Nephron (organoid): ENCODE measurements around the gene PMP22.

Experiments used
- H3K27ac Mint-ChIP-seq, 3 experiments: 2 replicates each; pipeline ENCODE4 v1.8.0; 2020; ENCODE audit warnings: mixed read lengths in 3 of 3, mild to moderate bottlenecking in 2 of 3, moderate library complexity in 1 of 3
- H3K27me3 Mint-ChIP-seq: 2 replicates; pipeline ENCODE4 v1.8.0; 2021; ENCODE audit warnings: low read depth, mild to moderate bottlenecking, moderate library complexity, mixed read lengths
- H3K36me3 Mint-ChIP-seq: 2 replicates; pipeline ENCODE4 v1.8.0; 2020; ENCODE audit warnings: low read depth, mixed read lengths
- H3K4me1 Mint-ChIP-seq: 2 replicates; pipeline ENCODE4 v1.8.0; 2020; ENCODE audit warnings: mixed read lengths
- H3K4me3 Mint-ChIP-seq, 3 experiments: 2 replicates each; pipeline ENCODE4 v1.8.0; 2020; ENCODE audit warnings: mild to moderate bottlenecking in 3 of 3, mixed read lengths in 3 of 3, moderate library complexity in 2 of 3
- H3K9me3 Mint-ChIP-seq: 2 replicates; pipeline ENCODE4 v1.8.0; 2020; ENCODE audit warnings: mixed read lengths
- CTCF ChIP-seq, 3 experiments: fragments of 200-600 bp; sonication (generic); IDR thresholded peaks; one replicate each; pipeline ENCODE4 v1.5.0; 2021; ENCODE audit warnings: antibody characterized with exemption in 3 of 3; ENCODE audit not compliant: unreplicated experiment in 3 of 3

PMP22 gene

GRCh38 chr17:15257258-15257788 lies 7.8 kb downstream of the PMP22 start:
- H3K27ac Mint-ChIP-seq: peak overlapping the region in 1 of 3 experiments; percentile 10
- H3K4me3 Mint-ChIP-seq: peak overlapping the region; percentile 40 to 44 (median 42)
- peaks cover 3% of the 10 kb centered on the region for H3K36me3 Mint-ChIP-seq
- peaks cover 45% of the 10 kb centered on the region for H3K4me1 Mint-ChIP-seq
- H3K27me3 Mint-ChIP-seq: peaks cover 31% of the 10 kb centered on the region
- peaks cover 2% of the 10 kb centered on the region for H3K9me3 Mint-ChIP-seq
- peak; percentile 87 to 91 (median 88) for TF ChIP-seq CTCF (IDR thresholded peaks at IDR 0.05; ENCODE audit: unreplicated experiment in 3 of 3)

DNA sequence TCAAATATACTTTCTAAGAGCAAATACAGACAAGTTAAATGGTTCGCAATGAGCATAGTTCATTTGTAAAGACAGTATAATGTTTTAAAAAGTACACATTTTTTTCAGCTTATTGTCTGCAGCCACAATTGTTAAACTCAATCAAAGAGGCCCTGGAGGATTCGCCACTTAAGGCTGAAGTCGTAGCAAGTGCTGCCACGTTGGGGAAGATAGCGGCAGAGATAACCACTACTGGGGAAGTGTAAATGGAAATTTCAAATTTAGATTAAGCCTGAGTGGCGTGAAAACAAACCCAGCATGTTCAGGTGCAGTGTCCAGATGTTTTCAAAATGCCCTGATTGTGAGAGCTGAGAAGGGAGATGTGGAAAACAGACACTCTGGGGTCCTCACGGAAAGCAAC lies 8.4 kb downstream of the PMP22 start:
- no peak for TF ChIP-seq CTCF (IDR thresholded peaks at IDR 0.05; ENCODE audit: unreplicated experiment in 3 of 3)
- H3K27ac Mint-ChIP-seq: no peak overlapping the region
- peaks cover 2% of the 10 kb centered on the region for H3K9me3 Mint-ChIP-seq
- peaks cover 41% of the 10 kb centered on the region for H3K4me1 Mint-ChIP-seq
- H3K27me3 Mint-ChIP-seq: peaks cover 25% of the 10 kb centered on the region
- H3K4me3 Mint-ChIP-seq: peak overlapping the region in 1 of 3 experiments; percentile 44
- peaks cover 3% of the 10 kb centered on the region for H3K36me3 Mint-ChIP-seq

DNA sequence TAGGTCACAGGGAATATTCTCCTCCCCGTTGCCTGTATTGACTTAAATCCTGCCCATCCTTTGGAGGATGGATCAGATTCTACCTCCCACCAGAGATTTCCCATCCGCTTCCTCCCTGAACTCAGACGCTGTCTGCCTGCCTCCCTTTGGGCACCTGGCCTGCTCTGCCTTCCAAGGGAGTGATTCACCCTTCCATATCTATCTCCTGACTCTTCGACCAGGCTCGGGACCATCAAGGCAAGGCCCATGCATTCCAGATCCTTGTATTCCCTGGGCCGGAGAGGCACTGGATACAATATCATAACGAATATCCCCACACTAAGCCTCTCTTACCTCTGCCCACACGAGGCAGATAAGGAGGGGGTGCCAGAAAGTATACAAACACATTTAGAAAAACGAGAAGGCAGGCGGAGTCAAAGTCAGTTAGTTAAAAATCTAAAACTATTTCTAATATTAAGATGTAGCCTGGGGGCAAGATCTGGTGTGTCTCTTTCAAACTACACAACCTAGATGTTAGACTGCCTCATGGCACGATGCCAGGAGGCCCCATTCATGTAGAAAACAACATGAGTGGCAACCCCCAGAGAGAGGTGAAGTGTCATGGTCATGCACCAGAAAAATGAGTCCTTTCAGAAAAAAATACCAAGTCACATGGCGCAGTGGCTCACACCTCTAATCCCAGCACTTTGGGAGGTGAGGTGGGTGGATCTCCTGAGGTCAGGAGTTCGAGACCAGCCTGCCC lies 9.2 kb downstream of the PMP22 start:
- no peak for TF ChIP-seq CTCF (IDR thresholded peaks at IDR 0.05; ENCODE audit: unreplicated experiment in 3 of 3)
- peaks cover 41% of the 10 kb centered on the region for H3K4me1 Mint-ChIP-seq
- H3K36me3 Mint-ChIP-seq: peaks cover 3% of the 10 kb centered on the region
- H3K27ac Mint-ChIP-seq: no peak overlapping the region
- H3K27me3 Mint-ChIP-seq: peaks cover 17% of the 10 kb centered on the region
- peaks cover 2% of the 10 kb centered on the region for H3K9me3 Mint-ChIP-seq
- H3K4me3 Mint-ChIP-seq: no peak overlapping the region

GRCh38 chr17:15250135-15250860 lies 14.8 kb downstream of the PMP22 start:
- Mint-ChIP-seq H3K36me3 (no peaks in the 10 kb centered on the region), H3K27ac (no peak overlapping the region), H3K27me3 (no peaks in the 10 kb centered on the region), H3K9me3 (peaks cover 2% of the 10 kb centered on the region), H3K4me1 (peaks cover 13% of the 10 kb centered on the region), H3K4me3 (no peak overlapping the region)
- TF ChIP-seq CTCF (IDR thresholded peaks at IDR 0.05; ENCODE audit: unreplicated experiment in 3 of 3): no peak

GRCh38 chr17:15249487-15249886 lies 15.6 kb downstream of the PMP22 start:
- Mint-ChIP-seq H3K27me3 (no peaks in the 10 kb centered on the region), H3K4me3 (no peak overlapping the region), H3K4me1 (peaks cover 13% of the 10 kb centered on the region), H3K9me3 (peaks cover 2% of the 10 kb centered on the region), H3K27ac (no peak overlapping the region), H3K36me3 (no peaks in the 10 kb centered on the region)
- TF ChIP-seq CTCF (IDR thresholded peaks at IDR 0.05; ENCODE audit: unreplicated experiment in 3 of 3): no peak
